WTC11 (cell line): ENCODE data around the gene XKR3. TPM values are rescaled to one million over a fixed set of nuclear protein-coding genes. Genes with fewer than 3 reads are reported as not detected.

Source experiments
- ATAC-seq: fragments of 200-7000 bp; cut with Tn5 transposase; 2 replicates; pipeline ENCODE4 v1.10.0; 2021; ENCODE audit warnings: mild to moderate bottlenecking, moderate library complexity
- CTCF ChIA-PET: fragments of 300-600 bp; sonication (Branson Sonifier 250); formaldehyde crosslinking; loops from one replicate; lab custom pipeline; 2021; ENCODE audit warnings: antibody characterized with exemption; lab: Charles Lee
- POLR2A ChIA-PET: fragments of 350-600 bp; sonication (Branson Sonifier 250); formaldehyde crosslinking; loops from one replicate; lab custom pipeline; 2021; ENCODE audit warnings: antibody characterized with exemption; lab: Charles Lee
- DNase-seq: peaks from one replicate; pipeline ENCODE4 v3.0.0; 2021; ENCODE audit warnings: low spot score
- H3K27ac Mint-ChIP-seq: 2 replicates; pipeline ENCODE4 v1.8.0; 2021; ENCODE audit warnings: mixed read lengths
- H3K27me3 Mint-ChIP-seq: 2 replicates; pipeline ENCODE4 v1.8.0; 2021; ENCODE audit warnings: low read depth, mild to moderate bottlenecking, moderate library complexity, mixed read lengths
- H3K36me3 Mint-ChIP-seq: 2 replicates; pipeline ENCODE4 v1.8.0; 2021; ENCODE audit warnings: mixed read lengths
- H3K4me1 Mint-ChIP-seq: 2 replicates; pipeline ENCODE4 v1.8.0; 2022; ENCODE audit warnings: mixed read lengths
- H3K4me3 Mint-ChIP-seq: 2 replicates; pipeline ENCODE4 v1.8.0; 2021; ENCODE audit warnings: mild to moderate bottlenecking, moderate library complexity, mixed read lengths
- H3K9me3 Mint-ChIP-seq: 2 replicates; pipeline ENCODE4 v1.8.0; 2021; ENCODE audit warnings: mixed read lengths
- AR ChIP-seq: fragments of 250-450 bp; sonication (Bioruptor Pico); IDR thresholded peaks from 2 replicates; pipeline ENCODE4 v1.9.0; 2021; ENCODE audit warnings: mild to moderate bottlenecking
- ATF2 ChIP-seq: sonication (generic); formaldehyde crosslinking; IDR thresholded peaks from 2 replicates; pipeline ENCODE4 v1.8.1; 2022; ENCODE audit warnings: low read depth, missing genetic modification reagents, borderline replicate concordance
- ATF3 ChIP-seq: sonication (generic); formaldehyde crosslinking; conservative IDR thresholded peaks from 2 replicates; pipeline ENCODE4 v1.8.1; 2022; ENCODE audit warnings: mild to moderate bottlenecking, missing genetic modification reagents
- ATF6 ChIP-seq: sonication (generic); formaldehyde crosslinking; IDR thresholded peaks from 2 replicates; pipeline ENCODE4 v1.8.1; 2023; ENCODE audit warnings: mild to moderate bottlenecking, missing genetic modification reagents
- CDX4 ChIP-seq: fragments of 250-450 bp; sonication (Bioruptor Pico); IDR thresholded peaks from 2 replicates; pipeline ENCODE4 v1.9.0; 2021; ENCODE audit warnings: moderate library complexity, mild to moderate bottlenecking, inconsistent platforms, borderline replicate concordance
- E2F1 ChIP-seq: sonication (generic); formaldehyde crosslinking; IDR thresholded peaks from 2 replicates; pipeline ENCODE4 v1.8.0; 2022; ENCODE audit warnings: mild to moderate bottlenecking, missing genetic modification reagents
- FOXP4 ChIP-seq: sonication (generic); formaldehyde crosslinking; IDR thresholded peaks from 2 replicates; pipeline ENCODE4 v1.8.0; 2022; ENCODE audit warnings: mild to moderate bottlenecking, missing genetic modification reagents
- JAZF1 ChIP-seq: fragments of 250-450 bp; sonication (Bioruptor Pico); IDR thresholded peaks from 2 replicates; pipeline ENCODE4 v1.9.0; 2021; ENCODE audit warnings: moderate library complexity, mild to moderate bottlenecking, inconsistent platforms
- NR3C1 ChIP-seq: sonication (generic); formaldehyde crosslinking; conservative IDR thresholded peaks from 2 replicates; pipeline ENCODE4 v1.8.1; 2023; ENCODE audit warnings: low read depth, mild to moderate bottlenecking, missing genetic modification reagents
- RELA ChIP-seq: sonication (generic); formaldehyde crosslinking; IDR thresholded peaks from 2 replicates; pipeline ENCODE4 v1.8.1; 2022; ENCODE audit warnings: missing genetic modification reagents, mild to moderate bottlenecking, borderline replicate concordance
- SMAD3 ChIP-seq: sonication (generic); formaldehyde crosslinking; IDR thresholded peaks from 2 replicates; pipeline ENCODE4 v1.8.0; 2022; ENCODE audit warnings: missing genetic modification reagents, mild to moderate bottlenecking, borderline replicate concordance
- SOX15 ChIP-seq: fragments of 250-450 bp; sonication (Bioruptor Pico); IDR thresholded peaks from 2 replicates; pipeline ENCODE4 v1.9.0; 2021; ENCODE audit warnings: mild to moderate bottlenecking
- TCF7 ChIP-seq: sonication (generic); formaldehyde crosslinking; IDR thresholded peaks from 2 replicates; pipeline ENCODE4 v1.8.0; 2022; ENCODE audit warnings: mild to moderate bottlenecking, low read depth, missing genetic modification reagents, moderate library complexity
- TEAD4 ChIP-seq: sonication (generic); formaldehyde crosslinking; IDR thresholded peaks from 2 replicates; pipeline ENCODE4 v1.8.0; 2022; ENCODE audit warnings: mild to moderate bottlenecking, missing genetic modification reagents
- ZNF138 ChIP-seq: sonication (generic); formaldehyde crosslinking; conservative IDR thresholded peaks from 2 replicates; pipeline ENCODE4 v1.8.1; 2022; ENCODE audit warnings: mild to moderate bottlenecking, moderate library complexity, missing genetic modification reagents
- ZNF281 ChIP-seq: sonication (generic); formaldehyde crosslinking; IDR thresholded peaks from 2 replicates; pipeline ENCODE4 v1.8.0; 2023; ENCODE audit warnings: mild to moderate bottlenecking, missing genetic modification reagents
- ZNF425 ChIP-seq: fragments of 250-450 bp; sonication (Bioruptor Pico); conservative IDR thresholded peaks from 2 replicates; pipeline ENCODE4 v1.9.0; 2021; ENCODE audit warnings: mild to moderate bottlenecking
- ZNF512 ChIP-seq: sonication (generic); formaldehyde crosslinking; IDR thresholded peaks from 2 replicates; pipeline ENCODE4 v1.8.1; 2022; ENCODE audit warnings: missing genetic modification reagents, borderline replicate concordance
- total RNA-seq: library from RNA; stranded (reverse); gene quantifications from 3 replicates; pipeline ENCODE4 v1.2.3, GENCODE V29; 2021

The XKR3 gene
- total RNA-seq, 1 experiment from 2014 or later = not detected

GRCh38 chr22:16838073-16838472 lies 12.9 kb upstream of the XKR3 start:
- DNase-seq = no peak
- H3K4me3 Mint-ChIP-seq = no peak overlapping the region
- peaks cover 59% of the 10 kb centered on the region for H3K9me3 Mint-ChIP-seq
- ATAC-seq = no peak
- CTCF ChIA-PET = no interaction called here
- POLR2A ChIA-PET = no interaction called here
- H3K27me3 Mint-ChIP-seq = no peaks in the 10 kb centered on the region
- peaks cover 16% of the 10 kb centered on the region for H3K36me3 Mint-ChIP-seq
- H3K27ac Mint-ChIP-seq = no peak overlapping the region
- H3K4me1 Mint-ChIP-seq = no peaks in the 10 kb centered on the region
- TF ChIP-seq TCF7 = no peak
- no peak for TF ChIP-seq E2F1 (CRISPR knock-in tag)
- no peak for TF ChIP-seq NR3C1 (CRISPR knock-in tag)
- no peak for TF ChIP-seq CDX4
- TF ChIP-seq ZNF281 = no peak
- TF ChIP-seq AR (CRISPR knock-in tag) = no peak
- TF ChIP-seq FOXP4 (CRISPR knock-in tag) = no peak
- TF ChIP-seq ZNF425 (CRISPR knock-in tag) = no peak
- TF ChIP-seq ATF6 (CRISPR knock-in tag) = no peak
- TF ChIP-seq ZNF512 (CRISPR knock-in tag) = no peak
- TF ChIP-seq SOX15 (CRISPR knock-in tag) = no peak
- no peak for TF ChIP-seq TEAD4
- no peak for TF ChIP-seq ZNF138 (CRISPR knock-in tag)
- TF ChIP-seq ATF3 (CRISPR knock-in tag) = no peak
- no peak for TF ChIP-seq RELA
- TF ChIP-seq SMAD3 = no peak
- TF ChIP-seq ATF2 (CRISPR knock-in tag) = no peak
- TF ChIP-seq JAZF1 = no peak
